DND-41 (cell line): ENCODE data around the gene FAM89A.

Source experiments
- EZH2 ChIP-seq: IDR thresholded peaks from 3 replicates; pipeline ENCODE4 v1.6.1; 2012; ENCODE audit warnings: borderline replicate concordance, low read depth, mild to moderate bottlenecking, moderate library complexity, low read length, inconsistent platforms; ENCODE audit not compliant: severe bottlenecking
- TF ChIP-seq, protein P1 (sequence below): IDR thresholded peaks from 2 replicates; pipeline ENCODE4 v1.5.1; 2012; ENCODE audit warnings: borderline replicate concordance, low read length, moderate library complexity, mild to moderate bottlenecking; ENCODE audit not compliant: poor library complexity, severe bottlenecking; ENCODE audit errors: extremely low read depth

- TF ChIP-seq, protein P1, sequence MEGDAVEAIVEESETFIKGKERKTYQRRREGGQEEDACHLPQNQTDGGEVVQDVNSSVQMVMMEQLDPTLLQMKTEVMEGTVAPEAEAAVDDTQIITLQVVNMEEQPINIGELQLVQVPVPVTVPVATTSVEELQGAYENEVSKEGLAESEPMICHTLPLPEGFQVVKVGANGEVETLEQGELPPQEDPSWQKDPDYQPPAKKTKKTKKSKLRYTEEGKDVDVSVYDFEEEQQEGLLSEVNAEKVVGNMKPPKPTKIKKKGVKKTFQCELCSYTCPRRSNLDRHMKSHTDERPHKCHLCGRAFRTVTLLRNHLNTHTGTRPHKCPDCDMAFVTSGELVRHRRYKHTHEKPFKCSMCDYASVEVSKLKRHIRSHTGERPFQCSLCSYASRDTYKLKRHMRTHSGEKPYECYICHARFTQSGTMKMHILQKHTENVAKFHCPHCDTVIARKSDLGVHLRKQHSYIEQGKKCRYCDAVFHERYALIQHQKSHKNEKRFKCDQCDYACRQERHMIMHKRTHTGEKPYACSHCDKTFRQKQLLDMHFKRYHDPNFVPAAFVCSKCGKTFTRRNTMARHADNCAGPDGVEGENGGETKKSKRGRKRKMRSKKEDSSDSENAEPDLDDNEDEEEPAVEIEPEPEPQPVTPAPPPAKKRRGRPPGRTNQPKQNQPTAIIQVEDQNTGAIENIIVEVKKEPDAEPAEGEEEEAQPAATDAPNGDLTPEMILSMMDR: no peak
- TF ChIP-seq EZH2: no peak
Measured at GRCh38 chr1:231026576-231026975, 13.5 kb downstream of the FAM89A start.
